T-cell (primary cell): ENCODE measurements around the gene BCKDK. TPM values are rescaled to one million over a fixed set of nuclear protein-coding genes. Genes with fewer than 3 reads are reported as not detected.

Experiments used
- ATAC-seq, 4 experiments: fragments of 200-7000 bp in 3 of 4; fragments of 150-1000 bp in 1 of 4; cut with Tn5 transposase; replicated peaks in 1 of 4; 1 replicate in 3 of 4; 2 replicates in 1 of 4; pipeline ENCODE4 v1.10.0; 2021; ENCODE audit warnings: moderate library complexity in 3 of 4, mild to moderate bottlenecking in 2 of 4, moderate number of reproducible peaks in 1 of 4
- CTCF ChIA-PET, 2 donors: fragments of 300-600 bp; sonication (Branson Sonifier 250); formaldehyde crosslinking; loops; one replicate each; lab custom pipeline; 2022; ENCODE audit warnings: antibody characterized with exemption in 2 of 2; lab: Charles Lee
- POLR2A ChIA-PET, 2 donors: fragments of 300-600 bp; sonication (Branson Sonifier 250); formaldehyde crosslinking; loops; one replicate each; lab custom pipeline; 2022; ENCODE audit warnings: antibody characterized with exemption in 2 of 2; lab: Charles Lee
- DNase-seq, 35 experiments: peaks; one replicate each; pipeline versions ENCODE4 v3.0.0 to v3.0.0-alpha.2; 2013 to 2023
- H3K27ac ChIP-seq: one replicate; pipeline ENCODE4 v1.5.1; 2013; ENCODE audit warnings: low read length
- H3K27me3 ChIP-seq, 2 experiments: replicated peaks in 1 of 2; 1 replicate in 1 of 2; 2 replicates in 1 of 2; pipeline versions ENCODE4 v1.6.1 to v1.7.0; 2013; ENCODE audit warnings: low read length in 1 of 2, mixed read lengths in 1 of 2; ENCODE audit not compliant: control insufficient read depth in 2 of 2, insufficient read depth in 2 of 2; ENCODE audit errors: extremely low read depth in 1 of 2
- H3K36me3 ChIP-seq, 2 donors: 1 replicate in 1 of 2; 2 replicates in 1 of 2; pipeline versions ENCODE4 v1.6.1 to v1.7.0; 2013; ENCODE audit warnings: low read length in 1 of 2; ENCODE audit not compliant: control insufficient read depth in 2 of 2, insufficient read depth in 1 of 2; ENCODE audit errors: extremely low read depth in 1 of 2
- H3K4me1 ChIP-seq, 2 experiments: 1 replicate in 1 of 2; 2 replicates in 1 of 2; pipeline versions ENCODE4 v1.6.1 to v1.7.0; 2013; ENCODE audit warnings: low read length in 2 of 2, mixed read lengths in 1 of 2; ENCODE audit not compliant: insufficient read depth in 2 of 2, control insufficient read depth in 1 of 2; ENCODE audit errors: extremely low read depth in 1 of 2
- H3K4me3 ChIP-seq, 2 donors: 1 replicate in 1 of 2; 2 replicates in 1 of 2; pipeline versions ENCODE4 v1.5.1 to v1.7.0; 2013; ENCODE audit warnings: mild to moderate bottlenecking in 2 of 2, low read length in 1 of 2, moderate library complexity in 1 of 2; ENCODE audit not compliant: control insufficient read depth in 1 of 2; ENCODE audit errors: extremely low read depth in 1 of 2
- H3K9me3 ChIP-seq: 2 replicates; pipeline ENCODE4 v1.7.0; 2013
- H3K27ac Mint-ChIP-seq, 2 donors: one replicate each; pipeline ENCODE4 v1.8.0; 2020 to 2021; ENCODE audit warnings: mild to moderate bottlenecking in 2 of 2, mixed read lengths in 2 of 2
- H3K27me3 Mint-ChIP-seq, 2 donors: one replicate each; pipeline ENCODE4 v1.8.0; 2021 to 2022; ENCODE audit warnings: mixed read lengths in 2 of 2
- H3K36me3 Mint-ChIP-seq: one replicate; pipeline ENCODE4 v1.8.0; 2021; ENCODE audit warnings: mixed read lengths
- H3K4me1 Mint-ChIP-seq, 3 donors: one replicate each; pipeline ENCODE4 v1.8.0; 2020 to 2022; ENCODE audit warnings: mixed read lengths in 3 of 3, mild to moderate bottlenecking in 1 of 3
- H3K4me3 Mint-ChIP-seq, 3 donors: one replicate each; pipeline ENCODE4 v1.8.0; 2020 to 2022; ENCODE audit warnings: mild to moderate bottlenecking in 3 of 3, mixed read lengths in 3 of 3, moderate library complexity in 3 of 3
- H3K9me3 Mint-ChIP-seq, 3 donors: one replicate each; pipeline ENCODE4 v1.8.0; 2020 to 2022; ENCODE audit warnings: mixed read lengths in 3 of 3
- WGBS: methylation state at CpG from one replicate; pipeline ENCODE4 v1.1.5; 2013; ENCODE audit warnings: missing lambda C conversion rate; ENCODE audit not compliant: insufficient coverage; 5-methylcytosine and 5-hydroxymethylcytosine counted together
- total RNA-seq, 35 experiments: library from RNA in 6 of 35; stranded (reverse) in 6 of 35; fragments of 120-200 nt in 1 of 35; gene quantifications; one replicate each; pipeline versions ENCODE4 v1.2.1 to v1.2.4 and lab custom pipeline; 2013 to 2026

BCKDK gene
- total RNA-seq, 5 donors from 2014 or later (not counting 1 experiment from before 2014, with no cell fraction given) = 7.6 to 21.3 (median 19.3) TPM

GRCh38 chr16:31108794-31109558, 790 bp downstream of the BCKDK start:
- H3K27ac ChIP-seq = peak overlapping the region; percentile 4
- H3K27ac Mint-ChIP-seq = peak overlapping the region in 1 of 2 donors; percentile 55
- no peaks in the 10 kb centered on the region for H3K27me3 Mint-ChIP-seq
- H3K27me3 ChIP-seq = no peaks in the 10 kb centered on the region
- DNase-seq = no peak
- no peak for ATAC-seq
- WGBS = 56% methylated on average over 35 of the region's 57 CpGs
- peaks cover 12 to 31% of the 10 kb centered on the region in 2 donors for H3K36me3 ChIP-seq
- peak overlapping the region; percentile 72 to 81 (median 80) for H3K4me3 Mint-ChIP-seq
- no peaks in the 10 kb centered on the region for H3K9me3 Mint-ChIP-seq
- H3K4me1 Mint-ChIP-seq = peaks cover 14 to 21% (median 17%) of the 10 kb centered on the region in 3 donors
- ChIA-PET POLR2A (no interaction called here), CTCF (no interaction called here)
- H3K4me3 ChIP-seq = peak overlapping the region; percentile 53 to 65
- no peaks in the 10 kb centered on the region for H3K9me3 ChIP-seq
- peaks cover 4 to 24% of the 10 kb centered on the region in 2 experiments for H3K4me1 ChIP-seq
- H3K36me3 Mint-ChIP-seq = peaks cover 20% of the 10 kb centered on the region

- CTCF ChIA-PET = no interaction called here
- POLR2A ChIA-PET = no interaction called here
Observed at GRCh38 chr16:31109622-31110021, 1.4 kb downstream of the BCKDK start.

GRCh38 chr16:31110106-31111034, 2.2 kb downstream of the BCKDK start:
- ATAC-seq = no peak
- DNase-seq = no peak
- WGBS = 91% methylated on average over 23 of the region's 26 CpGs
- Mint-ChIP-seq H3K27me3 (no peaks in the 10 kb centered on the region), H3K4me1 (peaks cover 14 to 21% (median 17%) of the 10 kb centered on the region in 3 donors), H3K4me3 (peak overlapping the region; percentile 45 to 80 (median 72)), H3K9me3 (no peaks in the 10 kb centered on the region), H3K36me3 (peaks cover 20% of the 10 kb centered on the region), H3K27ac (peak overlapping the region in 1 of 2 donors; percentile 53)
- no peaks in the 10 kb centered on the region for H3K9me3 ChIP-seq
- CTCF ChIA-PET = no interaction called here
- H3K27me3 ChIP-seq = no peaks in the 10 kb centered on the region
- peaks cover 4 to 24% of the 10 kb centered on the region in 2 experiments for H3K4me1 ChIP-seq
- peaks cover 12 to 31% of the 10 kb centered on the region in 2 donors for H3K36me3 ChIP-seq
- no peak overlapping the region for H3K27ac ChIP-seq
- POLR2A ChIA-PET = no interaction called here
- no peak overlapping the region for H3K4me3 ChIP-seq

More at GRCh38 chr16:31109622-31110021, 1.4 kb downstream of the BCKDK start:
- H3K27ac Mint-ChIP-seq = peak overlapping the region; percentile 55 to 67
- DNase-seq = no peak
- H3K27ac ChIP-seq = no peak overlapping the region
- H3K9me3 Mint-ChIP-seq = no peaks in the 10 kb centered on the region
- H3K27me3 Mint-ChIP-seq = no peaks in the 10 kb centered on the region
- peaks cover 12 to 31% of the 10 kb centered on the region in 2 donors for H3K36me3 ChIP-seq
- peaks cover 20% of the 10 kb centered on the region for H3K36me3 Mint-ChIP-seq
- H3K27me3 ChIP-seq = no peaks in the 10 kb centered on the region
- H3K4me1 ChIP-seq = peaks cover 4 to 24% of the 10 kb centered on the region in 2 experiments
- ATAC-seq = no peak
- peaks cover 14 to 21% (median 17%) of the 10 kb centered on the region in 3 donors for H3K4me1 Mint-ChIP-seq
- no peak overlapping the region for H3K4me3 ChIP-seq
- H3K9me3 ChIP-seq = no peaks in the 10 kb centered on the region
- peak overlapping the region; percentile 72 to 81 (median 80) for H3K4me3 Mint-ChIP-seq
- WGBS = 91% methylated on average over 9 of the region's 12 CpGs

- ATAC-seq (no peak), DNase-seq (no peak)
- Histone ChIP-seq H3K27me3 (no peaks in the 10 kb centered on the region), H3K27ac (no peak overlapping the region), H3K4me1 (peaks cover 4 to 25% of the 10 kb centered on the region in 2 experiments), H3K36me3 (peaks cover 12 to 31% of the 10 kb centered on the region in 2 donors), H3K9me3 (no peaks in the 10 kb centered on the region), H3K4me3 (no peak overlapping the region)
- CTCF ChIA-PET = interaction anchor here in 1 of 2 donors (0.5 kb wide), 1 partner anchor 26 kb away, joined by 4 read pairs; no protein-coding TSS in a partner anchor
- POLR2A ChIA-PET = no interaction called here
- Mint-ChIP-seq H3K36me3 (peaks cover 20% of the 10 kb centered on the region), H3K4me3 (no peak overlapping the region), H3K27me3 (no peaks in the 10 kb centered on the region), H3K4me1 (peaks cover 9 to 18% (median 14%) of the 10 kb centered on the region in 3 donors), H3K9me3 (no peaks in the 10 kb centered on the region), H3K27ac (no peak overlapping the region)
- 97% methylated on average over 20 of the region's 23 CpGs for WGBS
Observed at GRCh38 chr16:31111881-31112466, 3.8 kb downstream of the BCKDK start.

GRCh38 chr16:31112711-31113110, 4.5 kb downstream of the BCKDK start:
- H3K4me1 ChIP-seq = peaks cover 4 to 23% of the 10 kb centered on the region in 2 experiments
- no peak for ATAC-seq
- Mint-ChIP-seq H3K4me3 (no peak overlapping the region), H3K4me1 (peaks cover 5 to 17% (median 14%) of the 10 kb centered on the region in 3 donors), H3K27me3 (no peaks in the 10 kb centered on the region), H3K27ac (peak overlapping the region in 1 of 2 donors; percentile 11), H3K9me3 (no peaks in the 10 kb centered on the region), H3K36me3 (peaks cover 20% of the 10 kb centered on the region)
- H3K27me3 ChIP-seq = no peaks in the 10 kb centered on the region
- no peak for DNase-seq
- ChIA-PET POLR2A (no interaction called here), CTCF (no interaction called here)
- H3K4me3 ChIP-seq = no peak overlapping the region
- no peaks in the 10 kb centered on the region for H3K9me3 ChIP-seq
- 86% methylated on average over 1 of the region's 2 CpGs for WGBS
- no peak overlapping the region for H3K27ac ChIP-seq
- H3K36me3 ChIP-seq = peaks cover 12 to 31% of the 10 kb centered on the region in 2 donors
